Measurements from ENCODE around the gene CCDC88A.

DNA sequence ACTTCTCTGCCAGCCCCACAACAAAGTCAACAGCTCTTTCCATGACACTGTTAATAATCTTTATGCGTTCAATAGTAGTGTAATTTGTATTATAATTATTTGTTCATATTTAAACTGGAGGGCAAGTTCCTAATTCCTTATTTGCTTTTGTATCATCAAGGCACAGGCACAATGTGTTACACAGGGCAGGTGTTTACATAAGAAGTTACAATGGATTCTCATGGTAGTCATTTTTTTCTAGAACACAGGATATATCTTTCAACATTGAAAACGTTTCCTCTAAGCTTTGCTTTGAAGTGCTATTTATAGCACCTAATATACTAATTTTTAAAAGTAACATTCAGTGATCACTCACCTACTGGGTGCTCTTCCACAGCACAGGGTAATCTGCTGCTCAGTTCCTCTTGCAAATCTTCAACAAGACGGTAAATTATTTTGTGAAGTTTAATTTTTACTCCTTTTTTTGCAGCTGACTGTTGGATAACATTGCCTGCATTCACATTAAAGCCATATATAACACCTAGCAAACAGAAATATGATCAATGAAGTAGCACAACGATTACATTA is 179.9 kb downstream of the CCDC88A start:
- TF ChIP-seq, protein P1, sequence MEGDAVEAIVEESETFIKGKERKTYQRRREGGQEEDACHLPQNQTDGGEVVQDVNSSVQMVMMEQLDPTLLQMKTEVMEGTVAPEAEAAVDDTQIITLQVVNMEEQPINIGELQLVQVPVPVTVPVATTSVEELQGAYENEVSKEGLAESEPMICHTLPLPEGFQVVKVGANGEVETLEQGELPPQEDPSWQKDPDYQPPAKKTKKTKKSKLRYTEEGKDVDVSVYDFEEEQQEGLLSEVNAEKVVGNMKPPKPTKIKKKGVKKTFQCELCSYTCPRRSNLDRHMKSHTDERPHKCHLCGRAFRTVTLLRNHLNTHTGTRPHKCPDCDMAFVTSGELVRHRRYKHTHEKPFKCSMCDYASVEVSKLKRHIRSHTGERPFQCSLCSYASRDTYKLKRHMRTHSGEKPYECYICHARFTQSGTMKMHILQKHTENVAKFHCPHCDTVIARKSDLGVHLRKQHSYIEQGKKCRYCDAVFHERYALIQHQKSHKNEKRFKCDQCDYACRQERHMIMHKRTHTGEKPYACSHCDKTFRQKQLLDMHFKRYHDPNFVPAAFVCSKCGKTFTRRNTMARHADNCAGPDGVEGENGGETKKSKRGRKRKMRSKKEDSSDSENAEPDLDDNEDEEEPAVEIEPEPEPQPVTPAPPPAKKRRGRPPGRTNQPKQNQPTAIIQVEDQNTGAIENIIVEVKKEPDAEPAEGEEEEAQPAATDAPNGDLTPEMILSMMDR (IDR thresholded peaks at IDR 0.05), result no peak
- TF ChIP-seq POLR2A (IDR thresholded peaks at IDR 0.05), result no peak

Measured in testis (tissue), 2 donors.